CD14-positive monocyte (primary cell): ENCODE measurements around the gene CACNA1B. TPM values are rescaled to one million over a fixed set of nuclear protein-coding genes. Genes with fewer than 3 reads are reported as not detected.

Source experiments
- DNase-seq, 3 donors: peaks; one replicate each; pipeline ENCODE4 v3.0.0-alpha.2; 2011 to 2022
- H2AFZ ChIP-seq: 2 replicates; pipeline ENCODE4 v1.6.0; 2012; ENCODE audit warnings: mild to moderate bottlenecking, low read depth, low read length, inconsistent platforms; ENCODE audit not compliant: insufficient read depth, poor library complexity, severe bottlenecking
- H3K27ac ChIP-seq, 2 donors: 1 replicate in 1 of 2; 2 replicates in 1 of 2; pipeline ENCODE4 v1.5.1; 2012 to 2013; ENCODE audit warnings: low read length in 2 of 2, control low read depth in 1 of 2, inconsistent platforms in 1 of 2, low read depth in 1 of 2, mild to moderate bottlenecking in 1 of 2
- H3K27me3 ChIP-seq, 2 donors: one replicate each; pipeline versions ENCODE4 v1.6.0 to v1.6.1; 2011 to 2013; ENCODE audit warnings: low read length in 2 of 2; ENCODE audit not compliant: control insufficient read depth in 2 of 2, insufficient read depth in 2 of 2
- H3K36me3 ChIP-seq, 2 donors: replicated peaks in 1 of 2; 1 replicate in 1 of 2; 2 replicates in 1 of 2; pipeline versions ENCODE4 v1.5.1 to v1.6.1; 2012 to 2013; ENCODE audit warnings: low read length in 2 of 2, control low read depth in 1 of 2, inconsistent platforms in 1 of 2, mild to moderate bottlenecking in 1 of 2; ENCODE audit not compliant: insufficient read depth in 2 of 2, control insufficient read depth in 1 of 2
- H3K4me1 ChIP-seq, 2 donors: 1 replicate in 1 of 2; 2 replicates in 1 of 2; pipeline versions ENCODE4 v1.5.1 to v1.6.1; 2012 to 2013; ENCODE audit warnings: low read length in 2 of 2, control low read depth in 1 of 2, inconsistent platforms in 1 of 2, mild to moderate bottlenecking in 1 of 2, moderate library complexity in 1 of 2; ENCODE audit not compliant: insufficient read depth in 2 of 2, control insufficient read depth in 1 of 2
- H3K4me2 ChIP-seq: replicated peaks from 2 replicates; pipeline ENCODE3; 2012; ENCODE audit warnings: low read length, moderate library complexity, mild to moderate bottlenecking; ENCODE audit not compliant: poor library complexity, severe bottlenecking; ENCODE audit errors: extremely low read depth
- H3K4me3 ChIP-seq, 3 experiments: fragments of 200-600 bp in 1 of 3; sonication (generic) in 1 of 3; replicated peaks in 1 of 3; 1 replicate in 2 of 3; 2 replicates in 1 of 3; pipeline ENCODE4 v1.5.1; 2011 to 2013; ENCODE audit warnings: low read length in 3 of 3, mild to moderate bottlenecking in 3 of 3, control low read depth in 2 of 3, low read depth in 2 of 3, inconsistent platforms in 1 of 3, moderate library complexity in 1 of 3
- H3K79me2 ChIP-seq: 2 replicates; pipeline ENCODE4 v1.6.0; 2012; ENCODE audit warnings: mild to moderate bottlenecking, control low read depth, inconsistent platforms, low read length, moderate library complexity; ENCODE audit not compliant: insufficient read depth
- H3K9ac ChIP-seq: 2 replicates; pipeline ENCODE4 v1.6.0; 2017; ENCODE audit warnings: low read length, mild to moderate bottlenecking; ENCODE audit not compliant: insufficient read depth, poor library complexity, severe bottlenecking
- H3K9me3 ChIP-seq, 2 donors: replicated peaks in 1 of 2; 1 replicate in 1 of 2; 2 replicates in 1 of 2; pipeline versions ENCODE4 v1.5.1 to v1.6.1; 2012 to 2013; ENCODE audit warnings: low read length in 2 of 2, control low read depth in 1 of 2; ENCODE audit not compliant: control insufficient read depth in 1 of 2, insufficient read depth in 1 of 2
- H4K20me1 ChIP-seq: 2 replicates; pipeline ENCODE4 v1.6.0; 2012; ENCODE audit warnings: mild to moderate bottlenecking, low read length, control low read depth, moderate library complexity; ENCODE audit not compliant: insufficient read depth
- H3K27ac Mint-ChIP-seq, 7 donors: one replicate each; pipeline ENCODE4 v1.8.0; 2020; ENCODE audit warnings: mild to moderate bottlenecking in 7 of 7, mixed read lengths in 7 of 7, moderate library complexity in 6 of 7, inconsistent platforms in 2 of 7
- H3K27me3 Mint-ChIP-seq, 3 donors: one replicate each; pipeline ENCODE4 v1.8.0; 2021 to 2022; ENCODE audit warnings: low read depth in 3 of 3, mild to moderate bottlenecking in 3 of 3, mixed read lengths in 3 of 3, moderate library complexity in 3 of 3, inconsistent platforms in 1 of 3
- H3K36me3 Mint-ChIP-seq, 2 donors: one replicate each; pipeline ENCODE4 v1.8.0; 2020; ENCODE audit warnings: mixed read lengths in 2 of 2, inconsistent platforms in 1 of 2, mild to moderate bottlenecking in 1 of 2
- H3K4me1 Mint-ChIP-seq: one replicate; pipeline ENCODE4 v1.8.0; 2020; ENCODE audit warnings: mild to moderate bottlenecking, mixed read lengths
- H3K4me3 Mint-ChIP-seq, 2 donors: one replicate each; pipeline ENCODE4 v1.8.0; 2020; ENCODE audit warnings: mild to moderate bottlenecking in 2 of 2, mixed read lengths in 2 of 2, moderate library complexity in 1 of 2
- H3K9me3 Mint-ChIP-seq, 7 donors: one replicate each; pipeline ENCODE4 v1.8.0; 2020 to 2022; ENCODE audit warnings: mixed read lengths in 7 of 7, mild to moderate bottlenecking in 6 of 7, moderate library complexity in 6 of 7, inconsistent platforms in 2 of 7
- WGBS: methylation state at CpG from one replicate; pipeline ENCODE4 v1.1.5; 2013; ENCODE audit warnings: missing lambda C conversion rate; ENCODE audit not compliant: insufficient coverage; 5-methylcytosine and 5-hydroxymethylcytosine counted together
- intact Hi-C, 2 donors: fragments of 100-400 bp; cut with micrococcal nuclease; formaldehyde crosslinking; loops; one replicate each; pipeline versions ENCODE4 v1.15.0 to v1.15.1; 2023
- polyA plus RNA-seq, 3 donors: library from polyadenylated mRNA; depleted of rRNA in 1 of 3; unstranded in 2 of 3; stranded (reverse) in 1 of 3; fragments of 300-500 nt in 2 of 3; fragments of >200 nt in 1 of 3; fragmentation: Illumina TruSeq in 2 of 3; gene quantifications; 1 replicate in 2 of 3; 2 replicates in 1 of 3; pipeline ENCODE4 v1.2.3, GENCODE V29; 2012 to 2021
- TF ChIP-seq, protein P1 (sequence below): fragments of 200-600 bp; IDR thresholded peaks from one replicate; pipeline ENCODE4 v1.8.0; 2022; ENCODE audit warnings: antibody characterized with exemption, mild to moderate bottlenecking

The CACNA1B gene
- polyA plus RNA-seq, 3 donors, result not detected

- DNase-seq, result no peak
- Histone ChIP-seq H3K36me3 (no peaks in the 10 kb centered on the region), H2AFZ (no peak overlapping the region), H3K9me3 (no peaks in the 10 kb centered on the region), H3K9ac (no peak overlapping the region), H3K79me2 (no peaks in the 10 kb centered on the region), H4K20me1 (no peaks in the 10 kb centered on the region), H3K27me3 (no peaks in the 10 kb centered on the region), H3K4me2 (no peak overlapping the region), H3K27ac (no peak overlapping the region), H3K4me1 (no peaks in the 10 kb centered on the region), H3K4me3 (no peak overlapping the region)
- intact Hi-C loops, result no loop called here
- Mint-ChIP-seq H3K27me3 (peaks cover 2 to 5% (median 4%) of the 10 kb centered on the region in 3 donors), H3K9me3 (peaks cover 0 to 3% (median 0%) of the 10 kb centered on the region in 7 donors), H3K27ac (no peak overlapping the region), H3K36me3 (no peaks in the 10 kb centered on the region), H3K4me1 (no peaks in the 10 kb centered on the region), H3K4me3 (no peak overlapping the region)
- TF ChIP-seq, protein P1, sequence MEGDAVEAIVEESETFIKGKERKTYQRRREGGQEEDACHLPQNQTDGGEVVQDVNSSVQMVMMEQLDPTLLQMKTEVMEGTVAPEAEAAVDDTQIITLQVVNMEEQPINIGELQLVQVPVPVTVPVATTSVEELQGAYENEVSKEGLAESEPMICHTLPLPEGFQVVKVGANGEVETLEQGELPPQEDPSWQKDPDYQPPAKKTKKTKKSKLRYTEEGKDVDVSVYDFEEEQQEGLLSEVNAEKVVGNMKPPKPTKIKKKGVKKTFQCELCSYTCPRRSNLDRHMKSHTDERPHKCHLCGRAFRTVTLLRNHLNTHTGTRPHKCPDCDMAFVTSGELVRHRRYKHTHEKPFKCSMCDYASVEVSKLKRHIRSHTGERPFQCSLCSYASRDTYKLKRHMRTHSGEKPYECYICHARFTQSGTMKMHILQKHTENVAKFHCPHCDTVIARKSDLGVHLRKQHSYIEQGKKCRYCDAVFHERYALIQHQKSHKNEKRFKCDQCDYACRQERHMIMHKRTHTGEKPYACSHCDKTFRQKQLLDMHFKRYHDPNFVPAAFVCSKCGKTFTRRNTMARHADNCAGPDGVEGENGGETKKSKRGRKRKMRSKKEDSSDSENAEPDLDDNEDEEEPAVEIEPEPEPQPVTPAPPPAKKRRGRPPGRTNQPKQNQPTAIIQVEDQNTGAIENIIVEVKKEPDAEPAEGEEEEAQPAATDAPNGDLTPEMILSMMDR, result no peak
- WGBS, result 97% methylated on average over 8 of the region's 8 CpGs
These were observed 39.5 kb downstream of the CACNA1B start for GRCh38 chr9:137917116-137917515.

DNA sequence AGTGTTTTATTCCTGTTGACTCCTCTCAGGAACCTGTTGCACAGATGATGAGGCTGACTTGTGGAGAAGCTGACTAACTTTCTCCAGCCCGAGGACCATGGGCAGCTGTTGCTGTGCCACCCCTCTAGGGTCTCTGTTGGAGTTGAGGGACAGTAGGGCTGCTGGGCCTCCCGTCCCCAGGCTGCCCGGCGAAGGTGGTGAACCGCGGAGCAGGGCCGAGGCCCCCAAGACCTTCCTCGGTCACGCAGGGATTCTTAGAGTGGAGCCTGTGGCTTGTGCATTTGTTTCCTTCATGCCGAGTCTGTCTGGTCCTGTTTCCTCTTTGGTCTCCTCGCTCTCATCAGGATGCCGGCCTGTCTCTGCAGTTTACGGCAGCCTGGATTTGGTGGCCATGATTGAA, 40.2 kb downstream of the CACNA1B start:
- H3K4me2 ChIP-seq, result no peak overlapping the region
- H3K36me3 Mint-ChIP-seq, result no peaks in the 10 kb centered on the region
- DNase-seq, result no peak
- H3K9me3 Mint-ChIP-seq, result peaks cover 0 to 3% (median 0%) of the 10 kb centered on the region in 7 donors
- no peak overlapping the region for H3K27ac ChIP-seq
- H4K20me1 ChIP-seq, result no peaks in the 10 kb centered on the region
- H3K79me2 ChIP-seq, result no peaks in the 10 kb centered on the region
- peaks cover 2 to 4% (median 4%) of the 10 kb centered on the region in 3 donors for H3K27me3 Mint-ChIP-seq
- no peak overlapping the region for H3K4me3 Mint-ChIP-seq
- no peaks in the 10 kb centered on the region for H3K4me1 Mint-ChIP-seq
- no peaks in the 10 kb centered on the region for H3K27me3 ChIP-seq
- no peak overlapping the region for H2AFZ ChIP-seq
- TF ChIP-seq, protein P1, result no peak
- 91% methylated on average over 5 of the region's 13 CpGs for WGBS
- no peaks in the 10 kb centered on the region for H3K9me3 ChIP-seq
- H3K27ac Mint-ChIP-seq, result no peak overlapping the region
- intact Hi-C loops, result no loop called here
- no peak overlapping the region for H3K4me3 ChIP-seq
- no peak overlapping the region for H3K9ac ChIP-seq
- no peaks in the 10 kb centered on the region for H3K36me3 ChIP-seq
- H3K4me1 ChIP-seq, result no peaks in the 10 kb centered on the region
